Retina (tissue), 1 donor: ENCODE measurements around the gene LRIT3.

Experiments used
- DNase-seq: peaks from one replicate; pipeline ENCODE4 v3.0.0-alpha.2; 2016

The LRIT3 gene, protein sequence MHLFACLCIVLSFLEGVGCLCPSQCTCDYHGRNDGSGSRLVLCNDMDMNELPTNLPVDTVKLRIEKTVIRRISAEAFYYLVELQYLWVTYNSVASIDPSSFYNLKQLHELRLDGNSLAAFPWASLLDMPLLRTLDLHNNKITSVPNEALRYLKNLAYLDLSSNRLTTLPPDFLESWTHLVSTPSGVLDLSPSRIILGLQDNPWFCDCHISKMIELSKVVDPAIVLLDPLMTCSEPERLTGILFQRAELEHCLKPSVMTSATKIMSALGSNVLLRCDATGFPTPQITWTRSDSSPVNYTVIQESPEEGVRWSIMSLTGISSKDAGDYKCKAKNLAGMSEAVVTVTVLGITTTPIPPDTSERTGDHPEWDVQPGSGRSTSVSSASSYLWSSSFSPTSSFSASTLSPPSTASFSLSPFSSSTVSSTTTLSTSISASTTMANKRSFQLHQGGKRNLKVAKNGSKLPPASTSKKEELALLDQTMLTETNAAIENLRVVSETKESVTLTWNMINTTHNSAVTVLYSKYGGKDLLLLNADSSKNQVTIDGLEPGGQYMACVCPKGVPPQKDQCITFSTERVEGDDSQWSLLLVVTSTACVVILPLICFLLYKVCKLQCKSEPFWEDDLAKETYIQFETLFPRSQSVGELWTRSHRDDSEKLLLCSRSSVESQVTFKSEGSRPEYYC

DNA sequence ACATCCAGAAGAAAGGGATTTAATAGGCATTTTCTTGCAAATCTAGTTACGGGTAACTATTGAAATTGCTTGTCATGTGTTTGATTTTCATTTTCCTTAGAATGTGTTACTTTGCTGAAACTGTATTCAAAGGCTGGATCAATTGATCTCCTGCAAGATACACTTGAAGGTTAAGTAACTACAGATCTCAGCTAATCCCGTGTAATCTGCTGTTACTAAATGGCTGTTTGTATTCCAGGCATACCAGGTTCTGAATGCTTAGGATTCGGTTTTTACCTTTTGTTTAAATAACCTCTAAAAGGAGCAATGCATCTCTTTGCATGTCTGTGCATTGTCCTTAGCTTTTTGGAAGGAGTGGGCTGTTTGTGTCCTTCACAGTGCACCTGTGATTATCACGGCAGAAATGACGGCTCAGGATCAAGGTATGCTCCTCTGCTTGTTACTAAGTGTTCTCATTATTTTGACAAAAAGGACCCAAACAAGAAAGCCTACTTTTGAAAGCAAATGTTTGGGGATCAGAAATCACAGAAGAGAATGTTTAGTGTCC lies at the start of gene LRIT3:
LRIT3 (plus strand) TSS at position 212 of the 547 bp plus-strand sequence; CDS start at position 307, 95 bp downstream.
- DNase-seq: no peak

DNA sequence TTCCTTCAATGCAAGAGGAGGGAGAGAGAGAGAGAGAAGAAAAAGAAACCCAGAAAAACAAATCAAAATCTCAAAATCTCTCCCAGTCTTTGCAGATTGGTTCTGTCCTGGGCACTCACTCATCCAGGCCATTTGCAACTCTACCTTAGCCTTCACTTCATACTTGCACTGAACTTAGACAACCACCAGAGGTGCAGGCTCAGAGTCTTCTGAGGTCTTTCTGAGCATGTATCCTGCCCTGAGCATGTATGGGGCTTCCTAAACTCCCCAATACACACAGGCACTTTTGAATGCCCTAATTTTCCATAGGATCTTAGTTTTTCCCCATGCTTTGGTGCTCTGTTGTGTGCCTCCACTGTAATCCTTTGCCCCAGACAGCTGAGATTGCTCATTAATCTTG lies 49.0 kb upstream of the LRIT3 start:
- DNase-seq: no peak

GRCh38 chr4:109801099-109801789 lies 46.7 kb upstream of the LRIT3 start:
- DNase-seq: no peak

- DNase-seq: no peak
These were observed 46.0 kb upstream of the LRIT3 start, which contains the start of gene CFI for GRCh38 chr4:109801895-109802319. TSS of gene CFI (minus strand) at chr4:109801999. CDS start at chr4:109801971, 28 bp downstream.

- peak; percentile 43 for DNase-seq
These were observed 43.9 kb upstream of the LRIT3 start for GRCh38 chr4:109803924-109804571.

DNA sequence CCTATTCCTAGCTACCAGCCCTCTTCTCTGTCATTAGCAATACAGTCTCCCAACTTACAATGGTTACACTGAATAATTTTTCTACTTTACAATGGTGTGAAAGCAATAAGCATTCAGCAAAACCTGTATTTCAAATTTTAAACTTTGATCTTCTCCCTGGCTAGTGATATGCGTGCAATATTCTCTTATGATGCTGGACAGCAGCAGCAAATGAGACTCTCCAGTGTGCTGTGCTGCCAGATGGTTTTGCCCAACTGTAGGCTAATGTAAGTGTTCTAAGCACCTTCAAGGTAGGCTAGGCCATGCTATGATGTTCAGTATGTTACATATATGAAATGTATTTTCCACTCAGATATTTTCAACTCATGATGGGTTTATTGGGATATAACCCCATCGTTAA lies 38.3 kb upstream of the LRIT3 start:
- no peak for DNase-seq

- DNase-seq: no peak
These were observed 37.1 kb upstream of the LRIT3 start for GRCh38 chr4:109810552-109811387.

DNA sequence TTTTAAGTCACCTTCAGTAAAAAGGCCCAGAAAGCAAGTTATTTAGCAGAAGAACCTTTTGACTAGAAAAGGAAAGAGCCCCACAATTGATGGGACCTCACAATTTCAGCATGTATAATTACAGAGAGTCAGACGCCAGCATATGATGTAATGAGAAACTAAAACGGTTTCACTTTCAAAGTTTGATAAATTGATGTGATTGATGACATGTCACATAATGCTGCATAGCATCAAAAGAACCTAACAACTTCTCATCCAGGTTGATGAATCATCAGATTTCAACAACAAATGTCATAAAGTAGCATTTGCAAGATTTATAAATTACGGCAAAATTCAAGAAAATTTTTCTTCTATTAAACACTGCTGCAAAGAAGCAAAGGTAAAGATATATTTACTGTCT lies 36.2 kb upstream of the LRIT3 start:
- DNase-seq: no peak

DNA sequence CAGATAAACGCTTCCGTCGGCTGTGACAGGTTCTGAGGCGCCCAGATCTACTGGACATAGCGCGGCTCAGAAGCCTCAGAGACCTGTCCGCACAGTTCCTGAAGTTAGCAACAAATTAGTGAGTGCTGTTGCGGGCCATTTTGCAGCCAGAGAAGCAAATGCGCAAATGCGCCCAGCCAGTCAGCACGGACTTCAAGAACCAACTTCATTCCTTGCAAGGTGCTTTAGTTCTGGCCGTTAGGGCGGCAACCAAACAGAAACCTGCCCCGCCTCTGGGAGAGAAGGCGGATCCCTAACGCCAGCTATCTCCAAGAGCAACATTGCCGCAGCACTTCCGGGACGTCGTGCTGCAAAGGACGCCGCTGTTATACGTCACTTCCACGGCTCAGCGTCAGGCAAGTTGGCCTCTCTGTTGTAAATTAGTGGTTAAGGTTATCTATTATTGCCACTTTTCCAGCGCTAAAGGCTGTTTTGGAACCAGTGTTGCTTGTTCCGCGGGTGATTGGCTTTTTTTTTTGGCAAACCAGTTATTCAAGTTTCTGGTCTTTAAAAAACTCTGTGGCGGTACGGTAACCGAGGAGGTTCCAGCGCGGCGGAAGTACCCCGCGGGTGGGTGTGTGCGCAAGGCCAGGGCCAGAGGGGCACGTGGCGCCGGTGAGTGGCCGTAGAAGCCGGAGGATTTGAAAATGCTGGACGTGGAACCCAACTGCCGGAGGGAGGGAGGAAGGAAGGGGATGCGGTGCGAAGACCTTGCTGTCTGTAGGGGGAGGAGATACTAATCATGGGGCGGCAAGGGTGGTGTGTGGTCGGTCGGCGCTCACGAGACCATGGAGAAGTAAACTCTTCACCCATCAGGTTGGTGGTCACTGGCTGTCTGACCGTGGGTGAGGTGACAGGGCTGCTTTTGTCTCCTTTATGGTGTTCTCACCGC lies 32.5 kb upstream of the LRIT3 start, which contains the start of gene GAR1:
GAR1 (plus strand) TSS at position 612 of the 931 bp plus-strand sequence. CDS start 403 bp downstream, outside the sequence.
- DNase-seq: peak; percentile 96

GRCh38 chr4:109816082-109816442 lies 31.8 kb upstream of the LRIT3 start:
- no peak for DNase-seq

DNA sequence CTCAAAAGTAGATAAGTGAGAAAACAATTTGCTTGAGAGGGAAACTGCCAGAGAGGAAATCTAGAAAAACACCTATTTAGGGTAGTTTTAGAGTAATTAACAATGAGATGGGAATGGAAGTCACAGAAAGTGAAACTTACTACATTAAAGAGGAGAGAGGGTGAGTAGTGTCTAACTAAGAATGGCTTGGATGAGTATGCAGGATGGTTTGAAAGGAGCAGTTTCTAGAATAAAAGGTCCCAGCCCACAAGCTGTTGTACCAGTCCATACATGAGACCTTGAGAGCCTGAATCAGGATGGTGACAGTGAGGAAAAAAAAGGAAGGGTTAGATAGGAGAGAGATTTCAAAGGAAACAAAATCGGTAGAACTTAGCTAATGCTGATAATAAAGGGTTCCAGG lies 31.0 kb upstream of the LRIT3 start:
- no peak for DNase-seq

DNA sequence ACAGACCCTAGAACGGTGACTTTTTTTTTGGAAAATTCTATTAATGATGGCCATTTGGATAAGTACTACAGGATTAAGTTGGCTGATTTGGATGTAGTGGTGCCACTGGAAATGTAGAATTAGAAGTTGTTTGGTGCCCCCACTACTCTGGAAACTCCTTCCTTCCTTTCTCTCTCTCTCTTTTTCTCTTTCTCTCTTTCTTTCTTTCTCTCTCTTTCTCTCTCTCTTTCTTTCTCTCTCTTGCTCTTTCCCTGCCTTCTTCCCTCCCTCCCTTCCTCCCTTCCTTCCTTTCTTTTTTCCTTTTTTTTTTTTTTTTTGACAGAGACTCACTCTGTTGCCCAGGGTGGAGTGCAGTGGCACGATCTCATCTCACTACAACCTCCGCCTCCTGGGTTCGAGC lies 29.6 kb upstream of the LRIT3 start:
- no peak for DNase-seq

GRCh38 chr4:109820563-109820962 lies 27.3 kb upstream of the LRIT3 start:
- DNase-seq: no peak

- DNase-seq: no peak
These were observed 26.7 kb upstream of the LRIT3 start for GRCh38 chr4:109821185-109821584.

DNA sequence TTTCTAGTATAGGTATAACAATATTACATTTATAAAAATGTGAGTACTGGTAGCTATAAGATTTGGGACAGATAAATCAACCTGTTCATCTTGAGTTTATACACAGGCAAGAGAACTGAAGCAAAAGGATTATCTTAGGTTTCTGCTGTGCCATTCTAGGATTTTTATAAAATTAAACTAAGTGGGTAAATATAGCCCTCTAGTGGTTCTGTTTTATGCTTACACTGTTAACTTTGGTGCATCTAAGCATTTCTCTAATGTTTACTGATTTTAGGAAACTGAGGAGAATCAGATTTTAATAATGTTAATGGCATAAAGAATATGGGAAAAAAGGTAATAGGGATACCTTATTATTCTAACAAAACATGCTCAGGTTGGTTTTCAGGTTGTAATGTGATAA lies 21.2 kb upstream of the LRIT3 start:
- DNase-seq: no peak

GRCh38 chr4:109827672-109828071 lies 20.2 kb upstream of the LRIT3 start, which contains the start of gene RRH:
TSS of gene RRH (plus strand) at chr4:109827972. CDS start at chr4:109828028, 56 bp downstream.
- DNase-seq: no peak

DNA sequence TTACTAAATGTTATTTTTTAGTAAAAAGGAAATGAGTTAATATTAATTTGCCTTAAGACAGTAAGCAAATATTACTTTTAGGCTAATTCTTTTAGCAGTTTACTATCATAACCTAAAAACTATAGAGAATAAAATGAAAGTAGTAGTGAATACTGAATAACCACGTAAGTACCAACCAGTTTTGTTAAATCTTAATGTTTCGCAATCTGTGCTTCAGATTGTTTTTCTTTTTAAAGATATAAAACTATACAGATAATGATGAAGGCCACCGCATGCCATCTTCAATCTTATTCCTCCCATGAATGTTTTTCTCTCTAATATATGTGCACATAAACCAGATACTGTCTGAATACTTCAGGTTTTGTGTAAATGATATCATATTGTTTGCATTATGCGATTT lies 14.2 kb upstream of the LRIT3 start:
- no peak for DNase-seq

DNA sequence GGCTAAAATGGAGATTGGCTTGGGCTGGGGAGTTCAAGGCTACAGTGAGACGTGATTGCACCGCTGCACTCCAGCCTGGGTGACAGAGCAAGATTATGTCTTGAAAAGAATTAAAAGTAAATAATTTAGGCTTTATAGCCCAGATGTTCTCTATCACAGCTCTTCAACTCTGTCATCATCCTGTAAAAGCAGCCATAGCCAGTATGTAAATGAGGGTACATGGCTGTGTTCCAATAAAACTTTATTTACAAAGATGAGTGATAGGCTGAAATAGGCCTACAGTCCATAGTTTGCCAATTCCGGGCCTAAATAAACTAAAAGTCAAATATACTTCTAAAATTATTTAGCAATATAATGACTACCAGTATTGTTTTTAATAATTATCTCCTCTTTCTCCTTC lies 10.9 kb upstream of the LRIT3 start:
- no peak for DNase-seq

DNA sequence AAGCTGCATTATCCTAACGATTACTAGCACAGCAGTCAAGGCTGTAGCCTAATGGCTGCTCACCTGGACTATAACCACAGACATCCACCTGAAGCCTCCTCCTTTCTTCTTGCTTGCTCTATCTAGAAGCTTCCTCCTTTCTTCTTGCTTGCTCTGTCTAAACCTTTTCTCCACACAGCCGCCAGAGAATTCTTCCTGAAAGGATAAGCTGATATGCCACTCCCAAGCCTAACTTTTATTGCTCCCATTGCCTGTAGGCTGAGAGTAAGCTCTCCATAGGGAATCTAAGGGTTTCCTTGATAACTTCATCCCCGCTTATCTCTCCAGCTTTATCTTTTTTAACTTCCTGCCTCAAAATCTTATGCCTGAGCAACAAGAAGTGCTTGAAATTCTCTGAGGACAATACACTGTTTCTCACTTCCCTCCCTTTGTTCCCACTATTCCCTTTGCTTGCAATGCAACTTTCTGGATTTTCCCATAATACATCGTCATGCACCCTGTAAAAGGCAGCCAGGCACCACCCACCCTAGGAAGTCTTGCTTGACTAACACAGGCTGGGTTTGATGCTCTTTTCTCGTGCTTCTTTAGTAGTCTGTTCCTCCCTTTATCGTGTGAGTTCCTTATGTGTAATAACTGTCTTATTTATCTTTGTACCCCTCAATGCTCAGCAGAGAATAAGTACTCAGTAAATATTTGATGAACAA lies 1.4 kb upstream of the LRIT3 start:
- DNase-seq: no peak

DNA sequence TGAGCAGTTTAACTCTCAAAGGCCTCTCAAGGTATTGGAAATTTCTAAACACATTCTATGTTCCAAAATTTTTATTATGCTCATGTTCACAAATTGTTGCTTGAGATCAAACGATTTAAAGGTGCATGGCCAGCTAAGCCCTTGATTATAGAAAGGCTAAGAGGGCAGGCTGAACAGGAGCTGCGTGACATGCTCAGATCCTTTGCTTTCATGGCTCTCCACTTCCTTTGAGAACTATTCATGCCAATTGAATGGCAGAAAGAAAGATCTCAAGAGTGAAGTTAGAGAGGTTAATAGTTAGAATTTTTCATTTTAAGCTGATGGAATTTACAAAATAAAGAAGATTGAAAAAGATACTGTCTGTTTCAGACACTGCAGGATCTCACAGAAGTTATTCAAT lies 594 bp downstream of the LRIT3 start:
- no peak for DNase-seq
